Effector memory CD8-positive, alpha-beta T cell (primary cell): ENCODE measurements around the gene ACSM2A.
"Not testable (repeated sequence)": the region's sequence is repeated elsewhere in the genome, so short reads cannot be mapped to it uniquely, and the experiment has no call there.

Source experiments
- ATAC-seq: fragments of 150-1000 bp; cut with Tn5 transposase; replicated peaks from 2 replicates; pipeline ENCODE4 v1.10.0; 2021; ENCODE audit warnings: mild to moderate bottlenecking, moderate library complexity
- DNase-seq, 3 experiments: peaks; one replicate each; pipeline ENCODE4 v3.0.0; 2021
- H3K27ac Mint-ChIP-seq, 2 donors: one replicate each; pipeline ENCODE4 v1.8.0; 2022; ENCODE audit warnings: mild to moderate bottlenecking in 2 of 2, mixed read lengths in 2 of 2, moderate library complexity in 2 of 2
- H3K27me3 Mint-ChIP-seq, 2 donors: one replicate each; pipeline ENCODE4 v1.8.0; 2022; ENCODE audit warnings: mixed read lengths in 2 of 2
- H3K36me3 Mint-ChIP-seq: one replicate; pipeline ENCODE4 v1.8.0; 2022; ENCODE audit warnings: mild to moderate bottlenecking, moderate library complexity, mixed read lengths; ENCODE audit not compliant: insufficient read depth
- H3K4me1 Mint-ChIP-seq, 2 donors: one replicate each; pipeline ENCODE4 v1.8.0; 2022; ENCODE audit warnings: low read depth in 2 of 2, mixed read lengths in 2 of 2
- H3K4me3 Mint-ChIP-seq, 2 donors: one replicate each; pipeline ENCODE4 v1.8.0; 2022; ENCODE audit warnings: mild to moderate bottlenecking in 2 of 2, mixed read lengths in 2 of 2, moderate library complexity in 2 of 2
- H3K9me3 Mint-ChIP-seq, 2 donors: one replicate each; pipeline ENCODE4 v1.8.0; 2022; ENCODE audit warnings: mixed read lengths in 2 of 2
- total RNA-seq, 9 experiments: gene quantifications; one replicate each; lab custom pipeline; 2026; lab: John Stamatoyannopoulos, UW

The ACSM2A gene, protein sequence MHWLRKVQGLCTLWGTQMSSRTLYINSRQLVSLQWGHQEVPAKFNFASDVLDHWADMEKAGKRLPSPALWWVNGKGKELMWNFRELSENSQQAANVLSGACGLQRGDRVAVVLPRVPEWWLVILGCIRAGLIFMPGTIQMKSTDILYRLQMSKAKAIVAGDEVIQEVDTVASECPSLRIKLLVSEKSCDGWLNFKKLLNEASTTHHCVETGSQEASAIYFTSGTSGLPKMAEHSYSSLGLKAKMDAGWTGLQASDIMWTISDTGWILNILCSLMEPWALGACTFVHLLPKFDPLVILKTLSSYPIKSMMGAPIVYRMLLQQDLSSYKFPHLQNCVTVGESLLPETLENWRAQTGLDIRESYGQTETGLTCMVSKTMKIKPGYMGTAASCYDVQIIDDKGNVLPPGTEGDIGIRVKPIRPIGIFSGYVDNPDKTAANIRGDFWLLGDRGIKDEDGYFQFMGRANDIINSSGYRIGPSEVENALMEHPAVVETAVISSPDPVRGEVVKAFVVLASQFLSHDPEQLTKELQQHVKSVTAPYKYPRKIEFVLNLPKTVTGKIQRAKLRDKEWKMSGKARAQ
- 0 reads per million in 9 experiments for total RNA-seq

- not testable (repeated sequence) for H3K9me3 Mint-ChIP-seq, H3K4me3 Mint-ChIP-seq, DNase-seq, H3K4me1 Mint-ChIP-seq, ATAC-seq, H3K27me3 Mint-ChIP-seq, H3K36me3 Mint-ChIP-seq, H3K27ac Mint-ChIP-seq
Measured at GRCh38 chr16:20451364-20451763, at the start of gene ACSM2A. ACSM2A (plus strand) TSS chr16:20451521; CDS start chr16:20460115, 8,594 bp downstream.

DNA sequence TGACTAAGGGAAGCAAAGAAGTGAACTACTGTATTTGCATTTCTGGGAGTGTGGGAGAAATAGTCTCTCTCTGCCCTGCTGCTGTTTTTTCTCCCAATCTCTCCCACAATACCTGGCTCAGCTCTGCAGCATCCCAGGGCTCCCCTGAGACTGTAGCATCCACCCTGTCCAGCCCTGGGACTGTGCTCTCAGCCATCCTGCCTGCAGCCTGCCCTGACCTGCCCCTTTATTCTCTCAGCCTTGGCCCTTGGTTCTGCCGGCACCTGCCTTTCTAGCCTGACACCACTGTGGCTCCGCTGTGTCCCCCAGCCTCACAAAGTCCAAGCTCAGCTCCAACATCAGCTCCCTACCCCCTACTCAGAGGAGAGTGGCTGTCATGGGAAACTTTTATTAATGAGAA, 48.7 kb upstream of the ACSM2A start:
- H3K27ac Mint-ChIP-seq, result no peak overlapping the region
- H3K36me3 Mint-ChIP-seq, result no peaks in the 10 kb centered on the region
- DNase-seq (no peak), ATAC-seq (no peak)
- H3K4me1 Mint-ChIP-seq, result no peaks in the 10 kb centered on the region
- H3K9me3 Mint-ChIP-seq, result no peaks in the 10 kb centered on the region
- no peak overlapping the region for H3K4me3 Mint-ChIP-seq
- H3K27me3 Mint-ChIP-seq, result peaks cover 5 to 17% of the 10 kb centered on the region in 2 donors

DNA sequence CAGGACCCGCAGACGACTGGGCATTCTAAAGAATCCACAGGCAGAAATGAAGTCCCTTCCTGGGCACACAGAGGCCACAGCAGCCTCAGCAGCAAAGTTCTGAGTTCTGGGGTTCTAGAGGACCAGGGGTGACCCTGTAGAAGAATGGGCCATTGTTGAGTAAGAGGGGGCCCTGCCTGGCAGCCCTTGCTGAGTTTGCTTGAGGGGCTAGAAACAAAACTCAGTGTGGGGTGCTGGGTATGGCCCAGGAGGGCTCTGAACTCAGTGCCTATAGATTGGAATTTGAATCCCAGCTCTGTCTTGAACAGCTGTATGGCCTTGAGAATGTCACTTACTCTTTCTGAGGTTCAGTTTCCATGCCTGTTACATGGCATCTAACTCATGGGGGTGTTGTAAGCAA, 46.7 kb upstream of the ACSM2A start, which contains the start of gene PDILT:
PDILT (minus strand) TSS at position 101 of the 400 bp plus-strand sequence. CDS start 5,437 bp downstream, outside the sequence.
- Mint-ChIP-seq H3K4me1 (peaks cover 0 to 3% of the 10 kb centered on the region in 2 donors), H3K36me3 (no peaks in the 10 kb centered on the region), H3K27me3 (peaks cover 10 to 24% of the 10 kb centered on the region in 2 donors), H3K4me3 (no peak within 1 kb of the TSS), H3K27ac (no peak within 1 kb of the TSS), H3K9me3 (no peaks in the 10 kb centered on the region)
- no peak for DNase-seq
- no peak for ATAC-seq

GRCh38 chr16:20409398-20410120, 41.8 kb upstream of the ACSM2A start, which contains the start of gene ACSM5:
ACSM5 (plus strand) TSS chr16:20409534; CDS start chr16:20411485, 1,951 bp downstream.
- Mint-ChIP-seq H3K36me3 (no peaks in the 10 kb centered on the region), H3K27me3 (peaks cover 9 to 24% of the 10 kb centered on the region in 2 donors), H3K4me1 (peaks cover 0 to 3% of the 10 kb centered on the region in 2 donors), H3K9me3 (no peaks in the 10 kb centered on the region), H3K27ac (no peak within 1 kb of the TSS), H3K4me3 (no peak within 1 kb of the TSS)
- DNase-seq (no peak), ATAC-seq (no peak)

DNA sequence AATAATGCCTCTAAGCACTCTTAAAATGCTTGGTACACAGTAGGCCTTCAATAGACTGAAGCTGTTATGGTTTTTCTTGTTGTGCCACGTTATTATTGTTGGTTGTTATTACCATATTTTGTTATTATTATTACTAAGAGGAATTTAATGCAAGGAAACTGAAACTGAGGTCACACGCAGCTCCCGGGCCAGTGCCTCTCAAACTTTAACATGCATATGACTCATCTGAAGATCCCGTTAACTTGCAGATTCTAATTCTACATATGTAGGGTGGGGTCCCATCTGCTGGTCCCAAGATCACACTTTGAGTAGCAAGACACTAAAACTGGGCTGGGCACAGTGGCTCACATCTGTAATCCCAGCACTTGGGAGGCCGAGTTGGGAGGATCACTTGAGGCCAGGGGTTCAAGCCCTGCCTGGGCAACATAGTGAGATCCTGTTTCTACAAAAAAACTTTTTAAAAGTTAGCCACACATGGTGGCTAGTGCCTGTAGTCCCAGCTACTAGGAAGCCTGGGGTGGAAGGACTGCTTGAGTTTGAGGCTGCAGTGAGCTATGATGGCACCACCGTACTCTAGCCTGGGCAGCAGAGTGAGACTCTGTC, 41.1 kb upstream of the ACSM2A start:
- DNase-seq, result no peak
- H3K27me3 Mint-ChIP-seq, result peaks cover 16 to 31% of the 10 kb centered on the region in 2 donors
- H3K36me3 Mint-ChIP-seq, result peaks cover 1% of the 10 kb centered on the region
- no peak overlapping the region for H3K27ac Mint-ChIP-seq
- no peak for ATAC-seq
- no peaks in the 10 kb centered on the region for H3K9me3 Mint-ChIP-seq
- H3K4me1 Mint-ChIP-seq, result peaks cover 0 to 3% of the 10 kb centered on the region in 2 donors
- no peak overlapping the region for H3K4me3 Mint-ChIP-seq

DNA sequence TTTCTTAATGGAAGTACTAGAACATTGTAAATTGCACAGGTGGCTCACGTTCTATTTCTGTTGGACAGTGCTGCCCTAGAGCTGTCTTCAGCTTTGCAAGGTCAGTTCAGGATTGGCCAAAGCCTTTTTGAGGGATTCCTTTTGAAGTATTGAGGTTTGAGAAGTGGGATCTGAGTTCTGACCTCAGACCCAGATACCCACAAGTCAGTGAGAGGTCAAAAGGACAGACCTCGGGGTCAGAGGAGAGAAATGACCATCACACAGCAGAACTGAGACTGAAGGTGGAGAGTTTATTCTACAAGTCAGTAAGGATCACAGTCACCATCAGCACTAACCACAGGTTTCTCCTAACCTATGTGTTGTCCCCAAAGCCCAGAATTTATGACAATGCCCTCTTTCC, 40.3 kb upstream of the ACSM2A start:
- Mint-ChIP-seq H3K27me3 (peaks cover 19 to 31% of the 10 kb centered on the region in 2 donors), H3K36me3 (peaks cover 2% of the 10 kb centered on the region), H3K4me1 (peaks cover 0 to 3% of the 10 kb centered on the region in 2 donors), H3K9me3 (no peaks in the 10 kb centered on the region), H3K27ac (no peak overlapping the region), H3K4me3 (no peak overlapping the region)
- DNase-seq (no peak), ATAC-seq (no peak)

DNA sequence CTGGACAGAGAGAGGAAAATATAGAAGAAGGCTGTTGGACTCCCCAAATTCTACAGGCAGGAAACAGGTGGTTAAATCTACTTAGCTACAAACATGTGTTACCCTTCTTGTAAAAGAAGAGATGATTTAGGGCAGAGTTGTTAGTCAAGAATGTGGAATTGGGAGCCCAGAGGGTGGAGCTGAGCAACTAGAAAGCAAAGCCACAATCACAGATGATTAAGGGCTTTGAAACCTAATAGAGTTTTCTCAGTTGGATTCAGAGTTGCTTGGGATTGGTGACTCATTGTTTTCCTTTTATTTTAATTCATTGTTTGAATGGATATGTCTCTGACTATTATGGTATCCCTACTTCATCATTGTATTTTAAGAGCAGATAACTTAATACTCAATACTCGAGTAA, 35.8 kb upstream of the ACSM2A start:
- DNase-seq (no peak), ATAC-seq (no peak)
- no peak overlapping the region for H3K4me3 Mint-ChIP-seq
- H3K27ac Mint-ChIP-seq, result no peak overlapping the region
- H3K4me1 Mint-ChIP-seq, result no peaks in the 10 kb centered on the region
- H3K27me3 Mint-ChIP-seq, result peaks cover 12 to 14% of the 10 kb centered on the region in 2 donors
- H3K9me3 Mint-ChIP-seq, result no peaks in the 10 kb centered on the region
- peaks cover 2% of the 10 kb centered on the region for H3K36me3 Mint-ChIP-seq

GRCh38 chr16:20419093-20419492, 32.2 kb upstream of the ACSM2A start:
- not testable (repeated sequence) for H3K36me3 Mint-ChIP-seq, H3K4me3 Mint-ChIP-seq, H3K4me1 Mint-ChIP-seq, H3K9me3 Mint-ChIP-seq, ATAC-seq, H3K27ac Mint-ChIP-seq, DNase-seq
- peaks cover 11 to 14% of the 10 kb centered on the region in 2 donors for H3K27me3 Mint-ChIP-seq

DNA sequence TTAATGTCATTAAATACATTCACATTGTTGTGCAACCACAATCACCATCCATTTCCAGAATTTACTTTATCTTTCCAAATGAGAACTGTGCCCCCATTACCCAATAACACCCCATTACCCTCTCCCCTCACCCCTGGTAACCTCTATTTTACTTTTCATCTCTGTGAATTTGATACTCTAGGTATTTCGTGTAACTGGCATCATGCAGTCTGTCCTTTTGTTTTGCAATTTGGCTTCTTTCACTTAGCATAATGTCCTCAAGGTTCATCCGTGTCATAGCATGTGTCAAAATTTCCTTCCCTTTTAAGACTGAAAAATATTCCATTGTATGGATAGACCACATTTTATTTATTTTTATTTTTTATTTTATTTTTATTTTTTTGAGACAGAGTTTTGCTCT, 29.6 kb upstream of the ACSM2A start:
- H3K9me3 Mint-ChIP-seq, H3K27ac Mint-ChIP-seq, H3K36me3 Mint-ChIP-seq, ATAC-seq, H3K4me1 Mint-ChIP-seq, H3K27me3 Mint-ChIP-seq, DNase-seq, H3K4me3 Mint-ChIP-seq: not testable (repeated sequence)

GRCh38 chr16:20423772-20424128, 27.6 kb upstream of the ACSM2A start:
- H3K4me1 Mint-ChIP-seq, H3K9me3 Mint-ChIP-seq, H3K4me3 Mint-ChIP-seq, ATAC-seq, DNase-seq, H3K27ac Mint-ChIP-seq, H3K36me3 Mint-ChIP-seq, H3K27me3 Mint-ChIP-seq: not testable (repeated sequence)

GRCh38 chr16:20424129-20424866, 27.0 kb upstream of the ACSM2A start:
- no peaks in the 10 kb centered on the region for H3K36me3 Mint-ChIP-seq
- H3K27ac Mint-ChIP-seq, result no peak overlapping the region
- DNase-seq (no peak), ATAC-seq (no peak)
- H3K27me3 Mint-ChIP-seq, result no peaks in the 10 kb centered on the region
- no peaks in the 10 kb centered on the region for H3K9me3 Mint-ChIP-seq
- no peaks in the 10 kb centered on the region for H3K4me1 Mint-ChIP-seq
- no peak overlapping the region for H3K4me3 Mint-ChIP-seq

DNA sequence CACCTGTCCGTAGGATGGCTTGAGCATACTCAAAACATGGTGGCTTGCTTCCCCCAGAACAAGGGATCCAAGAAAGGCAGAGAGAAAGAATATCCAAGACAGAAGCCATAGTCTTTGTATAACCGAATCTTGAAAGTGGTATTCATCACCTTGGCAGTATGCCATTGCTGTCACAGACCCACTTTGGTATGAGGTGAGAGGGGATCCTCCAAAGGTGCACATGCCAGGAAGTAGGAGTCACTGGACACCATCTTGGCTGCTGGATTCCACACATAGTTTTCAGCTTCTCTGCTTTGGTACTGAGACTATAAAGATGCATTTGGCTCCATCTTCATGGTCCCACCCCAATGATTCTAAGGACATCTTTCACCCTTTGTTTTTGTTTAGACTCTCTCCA, 23.9 kb upstream of the ACSM2A start:
- H3K27ac Mint-ChIP-seq, H3K36me3 Mint-ChIP-seq, H3K4me3 Mint-ChIP-seq, H3K27me3 Mint-ChIP-seq, H3K9me3 Mint-ChIP-seq, H3K4me1 Mint-ChIP-seq, ATAC-seq, DNase-seq: not testable (repeated sequence)

GRCh38 chr16:20429499-20429898, 21.8 kb upstream of the ACSM2A start:
- not testable (repeated sequence) for ATAC-seq, H3K4me1 Mint-ChIP-seq, H3K9me3 Mint-ChIP-seq, DNase-seq, H3K36me3 Mint-ChIP-seq, H3K4me3 Mint-ChIP-seq, H3K27me3 Mint-ChIP-seq, H3K27ac Mint-ChIP-seq
